ENCODE measurements around the gene GLG1. TPM values are rescaled to one million over a fixed set of nuclear protein-coding genes. Genes with fewer than 3 reads are reported as not detected.

GLG1 gene
- total and polyA plus RNA-seq, 4 donors = 22.2 to 71.5 (median 47.9) TPM

DNA sequence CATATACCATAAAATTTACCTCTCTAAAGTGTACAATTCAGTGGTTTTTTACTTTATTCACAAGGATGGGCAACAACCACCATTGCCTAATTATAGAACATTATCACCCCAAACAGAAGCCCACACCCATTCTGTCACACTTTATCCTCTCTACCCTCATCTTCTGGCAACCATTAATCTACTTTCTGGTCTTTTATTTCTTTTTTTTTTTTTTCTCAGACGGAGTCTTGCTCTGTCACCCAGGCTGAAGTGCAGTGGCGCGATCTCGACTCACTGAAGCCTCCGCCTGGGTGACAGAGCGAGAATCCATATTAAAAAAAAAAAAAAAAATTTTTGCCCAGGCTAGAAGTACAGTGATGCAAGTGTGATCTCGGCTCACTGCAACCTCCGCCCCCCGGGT lies 95.0 kb downstream of the GLG1 start:
- TF ChIP-seq YY1 (IDR thresholded peaks at IDR 0.05) (no peak), HNF4G (IDR thresholded peaks at IDR 0.05) (no peak), FOXA1 (IDR thresholded peaks at IDR 0.05) (no peak), NR2F2 (IDR thresholded peaks at IDR 0.05) (no peak), RAD21 (IDR thresholded peaks at IDR 0.05) (no peak), JUND (IDR thresholded peaks at IDR 0.05) (no peak), GABPA (IDR thresholded peaks at IDR 0.05 in 1 of 2, conservative IDR thresholded peaks at IDR 0.05 in 1 of 2) (no peak), ATF3 (IDR thresholded peaks at IDR 0.05) (no peak), FOXA2 (IDR thresholded peaks at IDR 0.05) (no peak), SP1 (IDR thresholded peaks at IDR 0.05) (no peak), REST (IDR thresholded peaks at IDR 0.05) (no peak), ZBTB33 (IDR thresholded peaks at IDR 0.05) (no peak), TAF1 (conservative IDR thresholded peaks at IDR 0.05) (no peak), RXRA (IDR thresholded peaks at IDR 0.05) (no peak), HNF4A (conservative IDR thresholded peaks at IDR 0.05) (no peak), EGR1 (IDR thresholded peaks at IDR 0.05; ENCODE audit: low read depth in 2 of 2) (no peak)
- TF ChIP-seq, protein P1, sequence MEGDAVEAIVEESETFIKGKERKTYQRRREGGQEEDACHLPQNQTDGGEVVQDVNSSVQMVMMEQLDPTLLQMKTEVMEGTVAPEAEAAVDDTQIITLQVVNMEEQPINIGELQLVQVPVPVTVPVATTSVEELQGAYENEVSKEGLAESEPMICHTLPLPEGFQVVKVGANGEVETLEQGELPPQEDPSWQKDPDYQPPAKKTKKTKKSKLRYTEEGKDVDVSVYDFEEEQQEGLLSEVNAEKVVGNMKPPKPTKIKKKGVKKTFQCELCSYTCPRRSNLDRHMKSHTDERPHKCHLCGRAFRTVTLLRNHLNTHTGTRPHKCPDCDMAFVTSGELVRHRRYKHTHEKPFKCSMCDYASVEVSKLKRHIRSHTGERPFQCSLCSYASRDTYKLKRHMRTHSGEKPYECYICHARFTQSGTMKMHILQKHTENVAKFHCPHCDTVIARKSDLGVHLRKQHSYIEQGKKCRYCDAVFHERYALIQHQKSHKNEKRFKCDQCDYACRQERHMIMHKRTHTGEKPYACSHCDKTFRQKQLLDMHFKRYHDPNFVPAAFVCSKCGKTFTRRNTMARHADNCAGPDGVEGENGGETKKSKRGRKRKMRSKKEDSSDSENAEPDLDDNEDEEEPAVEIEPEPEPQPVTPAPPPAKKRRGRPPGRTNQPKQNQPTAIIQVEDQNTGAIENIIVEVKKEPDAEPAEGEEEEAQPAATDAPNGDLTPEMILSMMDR (IDR thresholded peaks at IDR 0.05; ENCODE audit: low read depth, low read length, missing input control) = no peak
- Histone ChIP-seq H3K36me3 (ENCODE audit: control insufficient read depth in 4 of 4, insufficient read depth in 3 of 4, low read depth in 1 of 4, low read length in 3 of 4) (peaks cover 0 to 4% (median under 1%) of the 10 kb centered on the region in 4 donors), H3K9me3 (ENCODE audit: control insufficient read depth in 4 of 4, low read length in 3 of 4) (no peaks in the 10 kb centered on the region), H3K4me1 (ENCODE audit: control insufficient read depth in 4 of 4, insufficient read depth in 4 of 4, low read length in 3 of 4) (no peaks in the 10 kb centered on the region), H3K4me3 (ENCODE audit: low read depth in 1 of 3, low read length in 3 of 3) (no peak overlapping the region), H3K9ac (ENCODE audit: low read depth in 1 of 2, low read length in 2 of 2) (no peak overlapping the region), H3K27me3 (ENCODE audit: control insufficient read depth in 4 of 4, insufficient read depth in 4 of 4, low read length in 3 of 4) (no peaks in the 10 kb centered on the region), H3K27ac (ENCODE audit: low read depth in 1 of 2, low read length in 2 of 2) (no peak overlapping the region)
- DNase-seq (ENCODE audit: low spot score) = no peak
- 84% methylated on average over 9 of the region's 9 CpGs for WGBS

DNA sequence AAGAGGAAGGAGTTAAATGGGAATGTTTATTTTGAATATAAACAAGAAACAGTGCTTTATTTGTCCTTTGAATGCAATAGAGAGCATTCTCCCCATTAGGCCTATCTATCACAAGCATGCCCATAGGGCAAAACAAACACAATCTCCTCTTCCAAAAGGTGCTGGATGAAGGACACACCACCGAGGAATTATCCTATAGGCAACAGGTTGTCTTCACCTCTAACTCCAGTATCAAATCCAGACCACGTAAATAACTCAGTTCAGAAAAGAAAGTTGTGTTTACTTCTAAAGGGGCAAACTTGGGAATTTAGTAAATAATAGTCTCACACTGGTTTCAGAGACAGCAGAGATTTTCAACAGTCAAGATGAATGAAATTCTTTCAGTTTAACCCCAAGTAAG lies 101.9 kb downstream of the GLG1 start:
- no peaks in the 10 kb centered on the region for H3K27me3 ChIP-seq (ENCODE audit: control insufficient read depth in 4 of 4, insufficient read depth in 4 of 4, low read length in 3 of 4)
- DNase-seq (ENCODE audit: low spot score) = no peak
- 84% methylated on average over 2 of the region's 2 CpGs for WGBS
- no peak overlapping the region for H3K4me3 ChIP-seq (ENCODE audit: low read depth in 1 of 3, low read length in 3 of 3)
- H3K27ac ChIP-seq (ENCODE audit: low read depth in 1 of 2, low read length in 2 of 2) = no peak overlapping the region
- H3K9ac ChIP-seq (ENCODE audit: low read depth in 1 of 2, low read length in 2 of 2) = no peak overlapping the region
- peaks cover 0 to 10% (median 5%) of the 10 kb centered on the region in 4 donors for H3K36me3 ChIP-seq (ENCODE audit: control insufficient read depth in 4 of 4, insufficient read depth in 3 of 4, low read depth in 1 of 4, low read length in 3 of 4)
- peaks cover 0 to 6% (median 2%) of the 10 kb centered on the region in 4 donors for H3K4me1 ChIP-seq (ENCODE audit: control insufficient read depth in 4 of 4, insufficient read depth in 4 of 4, low read length in 3 of 4)
- no peaks in the 10 kb centered on the region for H3K9me3 ChIP-seq (ENCODE audit: control insufficient read depth in 4 of 4, low read length in 3 of 4)
- TF ChIP-seq REST (IDR thresholded peaks at IDR 0.05) (no peak), JUND (IDR thresholded peaks at IDR 0.05) (no peak), FOXA2 (IDR thresholded peaks at IDR 0.05) (no peak), ZBTB33 (IDR thresholded peaks at IDR 0.05) (no peak), RXRA (IDR thresholded peaks at IDR 0.05) (no peak), YY1 (IDR thresholded peaks at IDR 0.05) (no peak), RAD21 (IDR thresholded peaks at IDR 0.05) (no peak), TAF1 (conservative IDR thresholded peaks at IDR 0.05) (no peak), SP1 (IDR thresholded peaks at IDR 0.05) (no peak), ATF3 (IDR thresholded peaks at IDR 0.05) (no peak), FOXA1 (IDR thresholded peaks at IDR 0.05) (no peak)
- TF ChIP-seq, protein P2, sequence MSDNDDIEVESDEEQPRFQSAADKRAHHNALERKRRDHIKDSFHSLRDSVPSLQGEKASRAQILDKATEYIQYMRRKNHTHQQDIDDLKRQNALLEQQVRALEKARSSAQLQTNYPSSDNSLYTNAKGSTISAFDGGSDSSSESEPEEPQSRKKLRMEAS (IDR thresholded peaks at IDR 0.05) = no peak
